ENCODE data around the gene CALY.

The CALY gene

GRCh38 chr10:133287832-133288500, 48.7 kb downstream of the CALY start:
- DNase-seq (ENCODE audit: low read depth in 1 of 2, low spot score in 1 of 2): no peak

- DNase-seq (ENCODE audit: low read depth in 1 of 2, low spot score in 1 of 2): no peak
Measured at GRCh38 chr10:133286366-133286765, 50.3 kb downstream of the CALY start.

DNA sequence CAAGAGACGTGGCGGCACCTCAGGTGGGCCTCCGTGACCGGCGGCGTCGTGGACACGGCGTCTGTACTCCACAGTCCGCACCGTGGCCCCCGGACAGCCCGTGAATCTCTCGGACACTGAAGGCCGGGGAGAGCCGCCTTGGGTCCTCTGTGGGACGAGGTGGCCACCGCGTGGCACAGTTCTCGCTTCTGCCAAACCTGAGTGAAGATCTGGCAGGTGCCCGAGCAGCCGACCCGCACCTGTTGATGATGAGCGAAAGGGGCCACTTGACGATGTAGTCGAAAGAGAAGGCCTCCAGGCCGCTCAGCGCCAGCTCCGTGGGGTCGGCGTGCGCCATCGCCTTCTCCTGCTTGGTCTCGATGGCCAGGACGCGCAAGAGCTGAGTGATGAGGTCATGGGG, 51.5 kb downstream of the CALY start:
- no peak for DNase-seq (ENCODE audit: low read depth in 1 of 2, low spot score in 1 of 2)

DNA sequence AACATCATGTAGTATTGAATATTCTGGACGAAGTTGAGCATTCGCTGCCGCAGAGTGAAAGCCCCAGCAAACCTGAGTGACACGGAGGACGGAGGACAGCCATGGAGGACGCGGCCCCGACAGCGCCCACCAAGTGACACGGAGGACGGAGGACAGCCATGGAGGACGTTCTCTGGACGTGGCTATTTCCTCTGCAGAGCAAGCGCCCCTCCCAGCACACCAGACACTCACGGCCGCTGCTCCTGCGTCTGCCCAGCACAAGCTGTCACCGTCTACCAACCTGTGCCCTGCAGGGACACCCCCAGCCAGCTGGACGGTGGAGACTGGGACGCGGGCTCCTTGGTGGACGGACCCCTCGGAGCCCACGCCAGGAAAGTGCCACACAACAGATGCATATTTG, 52.8 kb downstream of the CALY start:
- DNase-seq (ENCODE audit: low read depth in 1 of 2, low spot score in 1 of 2): no peak

DNA sequence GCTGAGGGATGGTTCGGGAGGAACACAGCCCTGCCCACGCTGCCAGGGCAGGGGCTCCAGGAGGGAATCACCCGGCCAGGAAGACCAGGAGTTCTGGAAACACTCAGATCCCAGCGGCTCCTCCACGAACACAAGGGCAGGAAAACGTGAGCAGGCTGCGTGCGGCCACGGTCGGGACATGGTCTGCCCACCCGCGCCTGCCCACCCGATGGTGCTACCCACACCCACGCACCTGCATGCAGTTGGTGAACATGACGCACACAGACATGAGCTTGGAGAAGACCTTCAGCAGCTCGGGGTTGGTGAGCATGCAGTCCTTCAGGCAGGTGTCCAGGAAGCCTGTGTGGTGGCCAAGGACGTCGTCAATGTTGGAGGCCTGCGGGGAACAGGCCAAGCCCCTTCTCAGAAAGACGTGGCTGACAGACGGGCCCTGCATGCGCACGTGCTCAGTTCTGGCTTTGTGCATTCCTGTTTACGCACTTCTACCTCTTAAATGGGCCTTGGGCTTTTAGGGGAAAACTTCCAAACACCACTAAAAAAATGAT, 53.8 kb downstream of the CALY start:
- DNase-seq (ENCODE audit: low read depth in 1 of 2, low spot score in 1 of 2): no peak

DNA sequence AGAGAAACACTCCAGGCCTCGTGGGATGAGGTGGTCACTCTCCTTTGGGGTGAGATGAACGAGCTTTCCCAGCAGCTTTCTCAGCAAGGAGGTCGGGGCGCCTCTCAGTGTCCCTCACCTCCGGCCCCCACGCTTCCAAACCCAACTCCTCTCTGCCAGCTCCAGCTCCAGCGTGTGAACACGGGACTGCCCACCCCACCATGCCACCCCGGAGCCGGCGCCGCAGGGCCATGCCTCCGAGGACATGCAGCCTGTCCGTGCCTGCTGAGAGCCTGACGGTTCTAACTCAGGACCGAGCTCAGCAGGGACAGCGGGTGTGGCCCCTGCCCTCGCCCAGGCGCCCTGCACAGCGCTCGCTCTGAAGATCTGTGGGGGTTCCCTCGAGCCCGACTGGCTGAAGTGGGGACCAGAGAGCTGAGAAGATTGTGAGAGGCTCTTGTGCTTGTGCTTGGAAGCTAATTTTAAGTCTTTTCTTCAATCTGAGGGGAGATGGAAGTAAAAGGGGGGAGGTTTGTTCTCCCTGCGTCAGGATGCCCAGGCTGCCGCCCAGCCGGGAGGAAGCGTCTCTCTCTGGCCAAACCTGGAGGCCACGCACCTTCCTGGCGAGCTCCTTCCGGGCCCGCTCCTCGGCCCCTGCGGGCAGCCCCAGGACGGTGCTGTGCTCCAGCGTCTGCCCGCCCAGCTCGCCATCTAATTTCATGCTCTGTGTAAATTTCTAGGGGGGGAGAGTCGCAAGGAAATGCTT, 54.9 kb downstream of the CALY start:
- DNase-seq (ENCODE audit: low read depth in 1 of 2, low spot score in 1 of 2): no peak

- no peak for DNase-seq (ENCODE audit: low read depth in 1 of 2, low spot score in 1 of 2)
Measured at GRCh38 chr10:133281084-133281483, 55.6 kb downstream of the CALY start.

DNA sequence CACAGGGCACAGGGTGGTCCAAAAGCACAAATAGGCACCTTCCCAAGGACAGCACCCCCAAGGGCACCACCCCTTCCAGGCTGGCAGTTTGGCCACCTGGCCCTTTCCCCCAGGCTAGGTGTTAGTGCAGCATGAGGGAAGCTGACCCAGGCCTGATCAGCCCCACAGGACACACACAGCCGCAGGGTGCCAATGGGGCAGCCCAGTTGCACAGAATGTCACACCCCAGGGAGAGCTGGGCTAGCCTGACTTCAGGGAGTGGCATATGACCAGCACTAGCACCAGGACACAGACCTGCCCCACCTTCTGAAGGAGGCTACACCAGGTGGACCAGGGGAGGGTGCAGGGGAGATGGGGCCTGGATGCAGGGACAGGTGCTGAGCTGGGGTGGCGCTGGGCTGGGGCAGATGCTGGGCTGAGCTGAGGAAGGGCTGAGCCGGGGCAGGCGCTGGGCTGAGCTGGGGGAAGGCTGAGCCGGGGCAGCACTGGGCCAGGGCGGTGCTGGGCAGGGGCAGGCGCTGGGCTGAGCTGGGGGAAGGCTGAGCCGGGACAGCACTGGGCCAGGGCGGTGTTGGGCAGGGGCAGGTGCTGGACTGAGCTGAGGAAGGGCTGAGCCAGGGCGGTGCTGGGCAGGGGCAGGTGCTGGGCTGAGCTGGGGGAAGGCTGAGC, 56.2 kb downstream of the CALY start:
- DNase-seq (ENCODE audit: low read depth in 1 of 2, low spot score in 1 of 2): no peak

DNA sequence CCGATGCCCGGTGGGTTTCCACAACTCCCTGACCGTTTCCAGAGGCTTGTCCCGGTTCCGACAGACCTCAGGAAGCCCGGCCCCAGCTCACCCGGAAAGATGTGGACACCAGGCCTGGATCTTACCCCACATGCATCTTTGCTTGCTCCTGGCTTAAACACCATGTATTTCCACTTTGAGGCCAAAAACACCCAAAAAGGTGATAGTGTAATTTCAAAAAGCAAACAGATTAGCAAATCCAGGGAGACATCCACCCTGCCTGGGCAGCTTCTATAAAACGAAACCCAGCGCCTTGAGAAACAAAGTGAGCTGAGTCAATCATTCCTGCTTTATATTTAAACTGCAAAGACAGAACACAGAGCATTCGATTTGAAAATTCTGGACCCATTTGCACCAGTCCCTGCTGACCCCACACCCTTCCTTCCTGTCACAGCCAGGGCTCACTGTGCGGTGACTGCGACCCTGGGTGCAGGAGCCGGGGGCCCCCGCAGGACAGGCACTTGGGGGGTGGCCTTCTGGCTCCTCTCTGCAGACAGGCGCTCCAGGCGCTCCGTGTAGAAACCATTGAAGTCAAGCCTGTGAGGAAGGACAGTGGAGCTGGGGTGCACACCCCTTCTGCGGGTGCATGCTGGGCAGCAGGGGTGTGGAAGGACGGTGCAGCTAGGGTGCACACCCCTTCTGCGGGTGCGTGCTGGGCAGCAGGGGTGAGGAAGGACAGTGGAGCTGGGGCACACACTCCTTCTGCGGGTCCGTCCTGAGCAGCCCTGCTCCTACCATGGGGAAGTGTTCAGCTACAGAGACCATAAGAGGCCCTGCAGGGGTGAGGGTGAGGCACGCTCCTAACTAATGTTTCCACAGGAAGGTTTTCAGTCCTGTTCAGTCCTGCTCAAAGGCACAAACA, 57.1 kb downstream of the CALY start:
- DNase-seq (ENCODE audit: low read depth in 1 of 2, low spot score in 1 of 2): no peak

GRCh38 chr10:133278577-133279265, 58.0 kb downstream of the CALY start:
- DNase-seq (ENCODE audit: low read depth in 1 of 2, low spot score in 1 of 2): no peak

DNA sequence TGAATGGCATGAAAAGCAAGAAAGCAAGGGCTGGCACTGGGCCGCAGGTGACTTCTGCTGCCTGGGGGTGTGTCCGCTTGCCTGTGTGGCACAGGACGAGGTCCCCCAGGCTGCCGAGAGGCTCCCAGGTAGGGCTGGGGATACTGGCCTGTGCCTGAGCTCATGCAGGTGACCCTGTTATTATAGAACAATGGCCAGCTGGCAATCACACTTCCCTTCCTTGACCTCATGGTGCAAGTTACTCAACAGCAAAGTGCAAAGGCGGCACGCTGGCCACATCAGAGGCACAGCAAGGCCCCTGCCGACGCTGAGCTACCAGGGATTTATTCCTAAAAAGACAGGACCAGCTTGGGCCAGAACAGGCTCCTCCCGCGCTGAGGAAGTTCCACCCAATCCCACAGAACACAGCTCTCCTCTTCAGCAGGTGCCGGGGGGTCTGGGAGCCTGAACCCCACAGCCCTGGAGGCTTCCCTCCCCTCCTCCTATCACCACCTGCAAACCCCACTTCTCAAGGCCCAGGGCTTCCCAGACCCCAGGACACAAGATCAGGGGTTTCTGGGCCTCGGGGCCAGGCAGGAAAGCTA, 58.6 kb downstream of the CALY start:
- DNase-seq (ENCODE audit: low read depth in 1 of 2, low spot score in 1 of 2): no peak

- DNase-seq (ENCODE audit: low read depth in 1 of 2, low spot score in 1 of 2): no peak
Measured at GRCh38 chr10:133277277-133277992, 59.3 kb downstream of the CALY start.

DNA sequence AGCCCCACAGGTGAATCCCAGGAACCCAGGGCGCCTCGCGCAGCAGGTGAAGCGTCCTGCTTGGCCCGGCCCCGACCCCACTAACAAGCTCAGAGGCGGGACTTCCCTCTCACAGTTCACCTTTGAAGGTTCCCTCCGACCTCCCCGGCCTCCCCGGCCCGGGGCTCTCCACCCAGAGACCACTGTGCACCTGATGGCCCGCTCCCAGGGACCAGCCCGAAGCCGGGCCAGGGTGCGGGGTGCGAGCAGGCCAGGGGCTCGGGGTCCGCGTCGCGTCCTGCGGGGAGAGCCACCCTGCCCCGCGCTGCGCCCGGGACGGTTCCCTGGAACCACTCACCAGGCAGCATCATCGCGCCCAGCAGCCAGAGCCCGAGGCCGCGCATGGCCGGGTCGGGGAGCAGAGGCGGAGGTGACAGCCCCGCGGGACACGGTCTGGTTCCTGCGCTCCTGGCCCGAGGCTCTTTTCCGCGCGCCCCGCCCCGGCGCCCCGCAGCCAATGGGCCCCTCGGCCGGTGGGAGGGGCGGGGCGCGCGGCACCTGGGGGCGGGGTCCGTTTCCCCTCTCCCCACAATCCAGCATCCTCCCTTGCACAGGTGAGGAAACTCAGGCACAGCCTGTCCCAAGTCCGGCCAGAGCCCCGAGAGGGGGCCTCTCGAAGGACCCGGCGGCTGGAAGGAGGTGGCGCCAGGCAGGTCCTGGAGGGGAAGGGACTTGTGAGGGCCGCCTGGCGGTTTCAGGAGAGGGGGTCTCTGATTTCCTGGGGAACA, 60.1 kb downstream of the CALY start, which contains the start of gene ADAM8:
TSS of gene ADAM8 (minus strand) at position 434 of the 767 bp plus-strand sequence. CDS start at position 383, 51 bp downstream.
- peak; percentile 45 to 62 for DNase-seq (ENCODE audit: low read depth in 1 of 2, low spot score in 1 of 2)

DNA sequence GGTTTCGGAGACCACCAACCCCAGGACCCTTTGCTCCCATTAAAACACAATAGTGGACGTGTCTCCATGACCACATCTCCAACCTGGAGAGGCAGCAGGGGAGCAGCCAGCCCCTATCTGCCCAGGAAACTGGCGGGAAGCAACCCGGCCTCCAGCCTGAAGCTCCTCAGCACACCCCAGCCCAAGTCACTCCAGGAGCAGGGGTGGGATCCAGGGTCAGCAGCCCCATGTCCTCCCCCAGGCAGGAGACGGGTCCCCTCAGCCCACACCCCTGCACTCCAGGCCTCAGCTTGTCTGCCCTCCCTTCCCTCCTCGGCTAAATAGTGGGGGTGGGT, 60.6 kb downstream of the CALY start:
- no peak for DNase-seq (ENCODE audit: low read depth in 1 of 2, low spot score in 1 of 2)

DNA sequence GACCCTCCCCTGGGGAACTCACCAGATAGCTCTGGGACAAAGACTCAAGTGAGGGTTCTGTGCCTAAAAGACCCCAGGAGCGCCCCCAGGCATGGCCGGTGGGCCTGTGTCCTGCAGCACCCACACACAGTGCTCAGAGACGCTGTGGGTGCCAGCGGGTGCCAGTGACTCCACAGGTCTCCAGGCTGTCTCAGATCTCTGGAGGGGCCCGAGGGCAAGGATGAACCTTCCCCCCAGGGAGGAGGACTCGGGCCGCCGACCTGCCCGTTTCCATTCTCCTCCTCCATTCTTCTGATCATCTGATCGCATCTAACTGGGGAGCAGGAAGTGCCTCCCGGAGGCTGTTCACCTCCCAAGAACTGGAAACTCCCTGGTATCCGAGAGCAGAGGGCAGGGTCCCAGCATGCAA, 61.0 kb downstream of the CALY start:
- no peak for DNase-seq (ENCODE audit: low read depth in 1 of 2, low spot score in 1 of 2)

DNA sequence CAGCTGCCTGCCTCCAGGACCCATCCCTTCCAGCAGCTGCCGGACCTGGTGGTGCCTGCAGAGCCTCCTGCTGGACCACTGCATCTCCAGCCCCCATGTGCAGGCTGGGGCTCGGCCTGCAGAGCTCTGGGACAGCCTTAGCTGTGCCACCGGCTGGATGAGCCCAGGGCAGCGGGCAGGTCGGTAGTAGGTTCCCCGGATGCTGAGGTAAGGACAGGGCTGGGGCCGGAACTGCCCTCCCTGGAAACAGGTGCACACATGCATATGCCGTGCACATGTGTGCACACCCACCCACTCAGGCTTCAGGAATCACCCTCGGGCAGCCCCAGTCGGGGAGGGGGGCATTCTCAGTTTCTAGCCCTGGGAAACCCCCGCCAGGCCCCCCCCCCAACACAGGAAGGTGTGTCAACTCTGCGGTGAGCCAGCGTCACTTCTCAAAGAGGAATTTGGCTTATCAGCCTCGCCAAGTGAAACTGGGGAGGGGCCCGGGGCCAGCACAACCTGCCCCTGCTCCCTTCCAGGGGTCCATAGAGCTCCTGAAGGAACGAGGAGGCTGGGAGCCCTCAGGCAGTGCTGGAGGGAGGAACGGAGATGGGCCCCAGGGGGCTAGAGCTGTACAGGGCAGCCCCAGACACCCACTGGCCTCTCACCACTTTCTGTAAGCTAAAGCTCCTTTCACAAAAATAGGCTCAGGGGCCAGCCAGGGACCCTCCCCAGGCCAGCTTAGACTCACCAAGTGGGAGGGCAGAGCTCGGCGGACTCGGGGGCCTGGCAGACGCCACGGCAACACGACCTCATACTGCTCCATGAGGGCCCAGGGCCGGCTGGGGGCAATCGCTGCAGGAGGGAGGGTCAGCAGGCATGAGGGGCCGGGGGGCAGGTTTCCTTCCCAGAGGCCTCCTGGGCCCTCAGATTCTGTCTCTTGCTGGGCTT, 61.7 kb downstream of the CALY start:
- DNase-seq (ENCODE audit: low read depth in 1 of 2, low spot score in 1 of 2): peak; percentile 54 to 76
